Nephron (organoid): ENCODE results near the gene OGN.

Source experiments
- H3K27ac Mint-ChIP-seq, 3 experiments: 2 replicates each; pipeline ENCODE4 v1.8.0; 2020; ENCODE audit warnings: mixed read lengths in 3 of 3, mild to moderate bottlenecking in 2 of 3, moderate library complexity in 1 of 3
- H3K27me3 Mint-ChIP-seq: 2 replicates; pipeline ENCODE4 v1.8.0; 2021; ENCODE audit warnings: low read depth, mild to moderate bottlenecking, moderate library complexity, mixed read lengths
- H3K36me3 Mint-ChIP-seq: 2 replicates; pipeline ENCODE4 v1.8.0; 2020; ENCODE audit warnings: low read depth, mixed read lengths
- H3K4me1 Mint-ChIP-seq: 2 replicates; pipeline ENCODE4 v1.8.0; 2020; ENCODE audit warnings: mixed read lengths
- H3K4me3 Mint-ChIP-seq, 3 experiments: 2 replicates each; pipeline ENCODE4 v1.8.0; 2020; ENCODE audit warnings: mild to moderate bottlenecking in 3 of 3, mixed read lengths in 3 of 3, moderate library complexity in 2 of 3
- H3K9me3 Mint-ChIP-seq: 2 replicates; pipeline ENCODE4 v1.8.0; 2020; ENCODE audit warnings: mixed read lengths
- CTCF ChIP-seq, 3 experiments: fragments of 200-600 bp; sonication (generic); IDR thresholded peaks; one replicate each; pipeline ENCODE4 v1.5.0; 2021; ENCODE audit warnings: antibody characterized with exemption in 3 of 3; ENCODE audit not compliant: unreplicated experiment in 3 of 3

The OGN gene

DNA sequence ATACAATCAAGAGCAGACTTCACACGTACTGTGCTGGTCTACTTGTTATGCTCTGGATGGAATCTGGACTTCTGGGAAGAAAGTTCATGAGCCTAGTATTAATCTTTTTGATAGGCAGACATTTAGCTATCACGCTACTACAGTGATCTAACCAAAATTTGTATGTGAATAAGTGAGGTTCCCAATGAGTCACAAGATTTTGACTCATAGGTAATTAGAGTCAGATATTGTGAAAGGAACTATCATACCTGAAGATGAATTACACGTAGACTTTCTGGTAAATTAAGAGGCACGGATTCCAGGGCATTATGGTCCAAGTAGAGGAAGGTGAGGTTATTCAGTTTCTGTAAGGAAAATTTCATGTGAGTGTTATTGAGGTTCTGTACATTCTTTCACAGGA, 18.4 kb downstream of the OGN start:
- Mint-ChIP-seq H3K9me3 (no peaks in the 10 kb centered on the region), H3K4me3 (no peak overlapping the region), H3K27ac (peak overlapping the region in 1 of 3 experiments; percentile 6), H3K4me1 (no peaks in the 10 kb centered on the region), H3K36me3 (peaks cover 4% of the 10 kb centered on the region), H3K27me3 (no peaks in the 10 kb centered on the region)
- TF ChIP-seq CTCF (IDR thresholded peaks at IDR 0.05; ENCODE audit: unreplicated experiment in 3 of 3), result no peak

GRCh38 chr9:92385477-92385876, 18.9 kb downstream of the OGN start:
- Mint-ChIP-seq H3K4me3 (no peak overlapping the region), H3K36me3 (peaks cover 4% of the 10 kb centered on the region), H3K4me1 (no peaks in the 10 kb centered on the region), H3K27ac (peak overlapping the region in 1 of 3 experiments; percentile 6), H3K9me3 (no peaks in the 10 kb centered on the region), H3K27me3 (no peaks in the 10 kb centered on the region)
- TF ChIP-seq CTCF (IDR thresholded peaks at IDR 0.05; ENCODE audit: unreplicated experiment in 3 of 3), result no peak

GRCh38 chr9:92385001-92385400, 19.4 kb downstream of the OGN start:
- H3K36me3 Mint-ChIP-seq, result peaks cover 4% of the 10 kb centered on the region
- no peaks in the 10 kb centered on the region for H3K4me1 Mint-ChIP-seq
- no peak overlapping the region for H3K27ac Mint-ChIP-seq
- no peaks in the 10 kb centered on the region for H3K27me3 Mint-ChIP-seq
- no peak overlapping the region for H3K4me3 Mint-ChIP-seq
- no peaks in the 10 kb centered on the region for H3K9me3 Mint-ChIP-seq
- TF ChIP-seq CTCF (IDR thresholded peaks at IDR 0.05; ENCODE audit: unreplicated experiment in 3 of 3), result no peak

- no peak for TF ChIP-seq CTCF (IDR thresholded peaks at IDR 0.05; ENCODE audit: unreplicated experiment in 3 of 3)
- Mint-ChIP-seq H3K4me3 (no peak overlapping the region), H3K9me3 (no peaks in the 10 kb centered on the region), H3K4me1 (no peaks in the 10 kb centered on the region), H3K27ac (no peak overlapping the region), H3K27me3 (no peaks in the 10 kb centered on the region), H3K36me3 (peaks cover 4% of the 10 kb centered on the region)
These were observed 20.0 kb downstream of the OGN start for GRCh38 chr9:92384375-92384774.

DNA sequence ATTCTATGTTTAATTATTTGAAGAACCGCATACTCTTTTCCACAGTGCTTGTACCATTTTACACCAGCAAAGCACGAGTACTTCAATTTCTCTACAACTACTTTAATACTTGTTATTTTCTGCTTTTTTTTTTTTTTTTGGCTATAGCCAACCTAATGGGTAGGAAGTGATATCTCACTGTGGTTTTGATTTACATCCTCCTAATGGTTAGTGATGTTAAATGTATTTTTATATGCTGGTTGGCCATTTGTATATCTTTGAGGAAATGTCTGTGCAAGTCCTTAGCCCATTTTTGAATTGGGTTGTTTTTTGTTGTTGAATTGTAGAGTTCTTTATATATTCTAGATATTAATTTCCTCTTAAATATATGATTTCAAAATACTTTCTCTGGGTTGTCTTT, 22.6 kb downstream of the OGN start:
- Mint-ChIP-seq H3K27me3 (no peaks in the 10 kb centered on the region), H3K27ac (no peak overlapping the region), H3K4me3 (no peak overlapping the region), H3K9me3 (no peaks in the 10 kb centered on the region), H3K4me1 (peaks cover 10% of the 10 kb centered on the region), H3K36me3 (no peaks in the 10 kb centered on the region)
- no peak for TF ChIP-seq CTCF (IDR thresholded peaks at IDR 0.05; ENCODE audit: unreplicated experiment in 3 of 3)

GRCh38 chr9:92380603-92381002, 23.8 kb downstream of the OGN start:
- H3K9me3 Mint-ChIP-seq, result peaks cover 7% of the 10 kb centered on the region
- peaks cover 6% of the 10 kb centered on the region for H3K36me3 Mint-ChIP-seq
- H3K4me1 Mint-ChIP-seq, result peaks cover 10% of the 10 kb centered on the region
- H3K27ac Mint-ChIP-seq, result no peak overlapping the region
- no peak overlapping the region for H3K4me3 Mint-ChIP-seq
- H3K27me3 Mint-ChIP-seq, result no peaks in the 10 kb centered on the region
- TF ChIP-seq CTCF (IDR thresholded peaks at IDR 0.05; ENCODE audit: unreplicated experiment in 3 of 3), result no peak
